ENCODE results near the gene MFAP4. TPM values are rescaled to one million over a fixed set of nuclear protein-coding genes. Genes with fewer than 3 reads are reported as not detected.
"Not testable (repeated sequence)": the region's sequence is repeated elsewhere in the genome, so short reads cannot be mapped to it uniquely, and the experiment has no call there.

Gene MFAP4
- total and polyA plus RNA-seq, 2 experiments from 2014 or later: 360 to 739 TPM

DNA sequence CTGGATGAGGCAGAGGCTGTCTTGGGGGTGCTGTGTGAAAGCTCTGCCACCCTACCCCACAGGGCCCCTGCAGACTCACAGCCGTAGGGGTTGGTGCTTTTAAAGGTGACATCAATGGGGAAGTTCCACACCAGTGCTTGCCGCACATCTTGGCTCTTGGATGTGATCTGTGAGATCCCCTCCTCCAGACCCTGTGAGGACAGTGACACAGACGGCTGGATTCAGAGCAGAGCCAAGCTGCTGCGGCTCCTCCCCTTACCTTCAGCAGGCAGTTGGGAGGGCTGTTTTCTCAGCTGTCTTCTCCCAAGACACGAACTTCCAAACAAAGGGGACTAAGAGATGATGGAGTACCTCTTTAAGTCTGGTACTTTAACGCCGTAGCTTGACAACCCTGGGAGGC, 29.2 kb downstream of the MFAP4 start:
- H3K4me2 ChIP-seq: no peak overlapping the region
- peaks cover 7% of the 10 kb centered on the region for H3K79me2 ChIP-seq
- no peak overlapping the region for H2AFZ ChIP-seq
- no peaks in the 10 kb centered on the region for H3K9me3 ChIP-seq (ENCODE audit: low read depth)
- H3K36me3 ChIP-seq (replicated peaks; ENCODE audit: insufficient read depth, low read depth): no peaks in the 10 kb centered on the region
- H3K27ac ChIP-seq: no peak overlapping the region
- no peak for DNase-seq (ENCODE audit: low spot score)
- no peaks in the 10 kb centered on the region for H3K27me3 ChIP-seq
- 82% methylated on average over 7 of the region's 7 CpGs for WGBS (ENCODE audit: low lambda C conversion rate, missing lambda C conversion rate)
- no peaks in the 10 kb centered on the region for H3K9me2 ChIP-seq (replicated peaks; ENCODE audit: insufficient read depth)
- H3K4me3 ChIP-seq: no peak overlapping the region
- H3K4me1 ChIP-seq (ENCODE audit: insufficient read depth): peaks cover 5% of the 10 kb centered on the region
- no peak for TF ChIP-seq EZH2phosphoT487 (IDR thresholded peaks at IDR 0.05; ENCODE audit: low read depth, severe bottlenecking, unreplicated experiment)
- TF ChIP-seq, protein P1, sequence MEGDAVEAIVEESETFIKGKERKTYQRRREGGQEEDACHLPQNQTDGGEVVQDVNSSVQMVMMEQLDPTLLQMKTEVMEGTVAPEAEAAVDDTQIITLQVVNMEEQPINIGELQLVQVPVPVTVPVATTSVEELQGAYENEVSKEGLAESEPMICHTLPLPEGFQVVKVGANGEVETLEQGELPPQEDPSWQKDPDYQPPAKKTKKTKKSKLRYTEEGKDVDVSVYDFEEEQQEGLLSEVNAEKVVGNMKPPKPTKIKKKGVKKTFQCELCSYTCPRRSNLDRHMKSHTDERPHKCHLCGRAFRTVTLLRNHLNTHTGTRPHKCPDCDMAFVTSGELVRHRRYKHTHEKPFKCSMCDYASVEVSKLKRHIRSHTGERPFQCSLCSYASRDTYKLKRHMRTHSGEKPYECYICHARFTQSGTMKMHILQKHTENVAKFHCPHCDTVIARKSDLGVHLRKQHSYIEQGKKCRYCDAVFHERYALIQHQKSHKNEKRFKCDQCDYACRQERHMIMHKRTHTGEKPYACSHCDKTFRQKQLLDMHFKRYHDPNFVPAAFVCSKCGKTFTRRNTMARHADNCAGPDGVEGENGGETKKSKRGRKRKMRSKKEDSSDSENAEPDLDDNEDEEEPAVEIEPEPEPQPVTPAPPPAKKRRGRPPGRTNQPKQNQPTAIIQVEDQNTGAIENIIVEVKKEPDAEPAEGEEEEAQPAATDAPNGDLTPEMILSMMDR (IDR thresholded peaks at IDR 0.05; ENCODE audit: poor library complexity): no peak
- no peaks in the 10 kb centered on the region for H4K20me1 ChIP-seq (ENCODE audit: insufficient read depth, poor library complexity, severe bottlenecking)

DNA sequence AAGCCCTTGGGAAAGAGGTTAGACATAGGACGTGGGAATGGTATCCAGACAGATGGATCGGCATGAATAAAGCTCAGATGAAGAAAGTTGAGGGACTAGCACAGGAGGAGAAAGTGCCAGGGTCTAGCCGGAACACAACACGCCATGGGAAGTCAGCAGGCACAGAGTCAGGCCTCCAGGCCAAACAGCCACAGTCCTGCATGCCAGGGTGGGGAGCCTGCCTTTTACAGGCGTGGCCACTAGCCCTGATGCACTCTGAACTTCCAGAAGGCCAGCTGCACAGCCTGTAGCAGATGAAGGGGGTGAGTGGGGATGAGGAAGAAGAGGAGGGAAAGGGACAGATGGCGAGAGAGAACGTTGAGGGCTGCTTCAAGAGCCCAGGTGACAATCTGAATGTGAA, 29.6 kb downstream of the MFAP4 start:
- peaks cover 5% of the 10 kb centered on the region for H3K4me1 ChIP-seq (ENCODE audit: insufficient read depth)
- H3K36me3 ChIP-seq (replicated peaks; ENCODE audit: insufficient read depth, low read depth): no peaks in the 10 kb centered on the region
- H3K9me2 ChIP-seq (replicated peaks; ENCODE audit: insufficient read depth): no peaks in the 10 kb centered on the region
- TF ChIP-seq EZH2phosphoT487 (IDR thresholded peaks at IDR 0.05; ENCODE audit: low read depth, severe bottlenecking, unreplicated experiment) (no peak), EZH2 (IDR thresholded peaks at IDR 0.05; ENCODE audit: borderline replicate concordance) (no peak)
- TF ChIP-seq, protein P1 (IDR thresholded peaks at IDR 0.05; ENCODE audit: poor library complexity): no peak
- no peak overlapping the region for H3K27ac ChIP-seq
- 96% methylated on average over 7 of the region's 7 CpGs for WGBS (ENCODE audit: low lambda C conversion rate, missing lambda C conversion rate)
- H4K20me1 ChIP-seq (ENCODE audit: insufficient read depth, poor library complexity, severe bottlenecking): no peaks in the 10 kb centered on the region
- no peak overlapping the region for H3K4me2 ChIP-seq
- H3K79me2 ChIP-seq: peaks cover 7% of the 10 kb centered on the region
- no peak overlapping the region for H2AFZ ChIP-seq
- H3K4me3 ChIP-seq: no peak overlapping the region
- DNase-seq (ENCODE audit: low spot score): no peak
- no peaks in the 10 kb centered on the region for H3K27me3 ChIP-seq
- H3K9me3 ChIP-seq (ENCODE audit: low read depth): no peaks in the 10 kb centered on the region

GRCh38 chr17:19354748-19355147, 32.2 kb downstream of the MFAP4 start:
- DNase-seq (ENCODE audit: low spot score): no peak
- H3K27ac ChIP-seq: no peak overlapping the region
- no peak overlapping the region for H3K4me3 ChIP-seq
- no peaks in the 10 kb centered on the region for H3K36me3 ChIP-seq (replicated peaks; ENCODE audit: insufficient read depth, low read depth)
- no peak overlapping the region for H2AFZ ChIP-seq
- no peak for TF ChIP-seq EZH2phosphoT487 (IDR thresholded peaks at IDR 0.05; ENCODE audit: low read depth, severe bottlenecking, unreplicated experiment)
- TF ChIP-seq EZH2 (IDR thresholded peaks at IDR 0.05; ENCODE audit: borderline replicate concordance): no peak
- TF ChIP-seq, protein P1 (IDR thresholded peaks at IDR 0.05; ENCODE audit: poor library complexity): no peak
- H3K9me2 ChIP-seq (replicated peaks; ENCODE audit: insufficient read depth): no peaks in the 10 kb centered on the region
- WGBS (ENCODE audit: low lambda C conversion rate, missing lambda C conversion rate): 81% methylated on average over 6 of the region's 6 CpGs
- no peaks in the 10 kb centered on the region for H3K79me2 ChIP-seq
- no peak overlapping the region for H3K4me2 ChIP-seq
- no peaks in the 10 kb centered on the region for H4K20me1 ChIP-seq (ENCODE audit: insufficient read depth, poor library complexity, severe bottlenecking)
- no peaks in the 10 kb centered on the region for H3K4me1 ChIP-seq (ENCODE audit: insufficient read depth)
- no peaks in the 10 kb centered on the region for H3K9me3 ChIP-seq (ENCODE audit: low read depth)
- no peaks in the 10 kb centered on the region for H3K27me3 ChIP-seq

DNA sequence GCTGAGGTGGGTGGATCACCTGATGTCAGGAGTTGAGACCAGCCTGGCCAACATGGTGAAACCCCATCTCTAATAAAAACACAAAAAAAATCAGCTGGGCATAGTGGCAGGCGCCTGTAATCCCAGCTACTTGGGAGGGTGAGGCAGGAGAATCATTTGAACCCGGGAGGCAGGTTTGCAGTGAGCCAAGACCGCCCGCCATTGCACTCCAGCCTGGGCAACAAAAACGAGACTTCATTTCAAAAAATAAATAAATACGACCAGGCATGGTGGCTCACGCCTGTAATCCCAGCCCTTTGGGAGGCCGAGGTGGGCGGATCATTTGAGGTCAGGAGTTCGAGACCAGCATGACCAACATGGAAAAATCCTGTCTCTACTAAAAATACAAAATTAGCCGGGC, 33.6 kb downstream of the MFAP4 start:
- not testable (repeated sequence) for H4K20me1 ChIP-seq (ENCODE audit: insufficient read depth, poor library complexity, severe bottlenecking); H3K9me3 ChIP-seq (ENCODE audit: low read depth); H3K79me2 ChIP-seq; H3K4me3 ChIP-seq; DNase-seq (ENCODE audit: low spot score); H3K4me2 ChIP-seq; H3K4me1 ChIP-seq (ENCODE audit: insufficient read depth); H3K36me3 ChIP-seq (replicated peaks; ENCODE audit: insufficient read depth, low read depth); H3K27ac ChIP-seq; H3K27me3 ChIP-seq; H2AFZ ChIP-seq; H3K9me2 ChIP-seq (replicated peaks; ENCODE audit: insufficient read depth)
- 100% methylated on average over 11 of the region's 11 CpGs for WGBS (ENCODE audit: low lambda C conversion rate, missing lambda C conversion rate)
